Endodermal cell (in vitro differentiated cells): ENCODE data around the gene ZC3HAV1L. TPM values are rescaled to one million over a fixed set of nuclear protein-coding genes. Genes with fewer than 3 reads are reported as not detected.

Source experiments
- DNase-seq: peaks from one replicate; pipeline ENCODE4 v3.0.0-alpha.2; 2017
- H3K27ac ChIP-seq: 2 replicates; pipeline ENCODE4 v1.5.1; 2013; ENCODE audit warnings: mild to moderate bottlenecking, low read depth, low read length, moderate library complexity
- H3K27me3 ChIP-seq: 2 replicates; pipeline ENCODE4 v1.6.1; 2013; ENCODE audit warnings: mild to moderate bottlenecking, low read length, moderate library complexity; ENCODE audit not compliant: insufficient read depth, control insufficient read depth, poor library complexity, severe bottlenecking
- H3K36me3 ChIP-seq: 2 replicates; pipeline ENCODE4 v1.7.0; 2013; ENCODE audit warnings: mild to moderate bottlenecking, low read length, moderate library complexity; ENCODE audit not compliant: control insufficient read depth, insufficient read depth
- H3K4me1 ChIP-seq: one replicate; pipeline ENCODE4 v1.7.0; 2013; ENCODE audit warnings: low read length; ENCODE audit not compliant: control insufficient read depth, insufficient read depth
- H3K4me3 ChIP-seq: 2 replicates; pipeline ENCODE4 v1.5.1; 2013; ENCODE audit warnings: mild to moderate bottlenecking, low read length, moderate library complexity
- H3K9ac ChIP-seq: 2 replicates; pipeline ENCODE4 v1.6.1; 2013; ENCODE audit warnings: mild to moderate bottlenecking, low read length, moderate library complexity; ENCODE audit not compliant: poor library complexity, severe bottlenecking; ENCODE audit errors: extremely low read depth
- H3K9me3 ChIP-seq: 2 replicates; pipeline ENCODE4 v1.6.1; 2013; ENCODE audit warnings: mild to moderate bottlenecking, low read length, moderate library complexity; ENCODE audit not compliant: control insufficient read depth
- H3K27ac Mint-ChIP-seq: 2 replicates; pipeline ENCODE4 v1.8.0; 2020; ENCODE audit warnings: mixed read lengths
- H3K27me3 Mint-ChIP-seq: 2 replicates; pipeline ENCODE4 v1.8.0; 2021; ENCODE audit warnings: mild to moderate bottlenecking, mixed read lengths; ENCODE audit not compliant: insufficient read depth
- H3K36me3 Mint-ChIP-seq: 2 replicates; pipeline ENCODE4 v1.8.0; 2020; ENCODE audit warnings: low read depth, mixed read lengths
- H3K4me1 Mint-ChIP-seq: 2 replicates; pipeline ENCODE4 v1.8.0; 2020; ENCODE audit warnings: mixed read lengths
- H3K4me3 Mint-ChIP-seq: 2 replicates; pipeline ENCODE4 v1.8.0; 2020; ENCODE audit warnings: mild to moderate bottlenecking, moderate library complexity, mixed read lengths
- H3K9me3 Mint-ChIP-seq: 2 replicates; pipeline ENCODE4 v1.8.0; 2020; ENCODE audit warnings: mild to moderate bottlenecking, mixed read lengths
- CTCF ChIP-seq: fragments of 200-600 bp; sonication (generic); conservative IDR thresholded peaks from 2 replicates; pipeline ENCODE4 v1.5.0; 2021; ENCODE audit warnings: antibody characterized with exemption, mild to moderate bottlenecking
- WGBS, 2 experiments: methylation state at CpG; one replicate each; pipeline versions ENCODE4 v1.1.5 to v1.1.7; 2013; ENCODE audit warnings: missing lambda C conversion rate in 2 of 2, mixed read lengths in 1 of 2; ENCODE audit not compliant: insufficient coverage in 1 of 2, insufficient read length in 1 of 2; 5-methylcytosine and 5-hydroxymethylcytosine counted together
- total RNA-seq, 2 donors: library from RNA; stranded (reverse); fragmentation: NEBNext Ultra II Directional in 1 of 2; extraction: Animal tissue kit (Norgen Biotek cat#: 25700) in 1 of 2; gene quantifications; 2 replicates in 1 of 2; 3 replicates in 1 of 2; pipeline ENCODE4 v1.2.1, GENCODE V29; 2021

ZC3HAV1L gene
- total RNA-seq, 2 donors from 2014 or later, result 9.7 to 10.9 TPM

- Histone ChIP-seq H3K4me3 (no peak overlapping the region), H3K36me3 (peaks cover 96% of the 10 kb centered on the region), H3K4me1 (peaks cover 3% of the 10 kb centered on the region), H3K9me3 (no peaks in the 10 kb centered on the region), H3K27ac (no peak overlapping the region), H3K27me3 (no peaks in the 10 kb centered on the region), H3K9ac (no peak overlapping the region)
- no peak overlapping the region for H3K27ac Mint-ChIP-seq
- no peak for TF ChIP-seq CTCF
- H3K9me3 Mint-ChIP-seq, result no peaks in the 10 kb centered on the region
- no peak overlapping the region for H3K4me3 Mint-ChIP-seq
- no peaks in the 10 kb centered on the region for H3K27me3 Mint-ChIP-seq
- H3K4me1 Mint-ChIP-seq, result peaks cover 16% of the 10 kb centered on the region
- no peak for DNase-seq
- 95 to 100% methylated on average over 1 to 8 of the region's 8 CpGs for WGBS, 2 experiments
- H3K36me3 Mint-ChIP-seq, result peaks cover 90% of the 10 kb centered on the region
Observed at GRCh38 chr7:139080905-139081304, 45.1 kb upstream of the ZC3HAV1L start.

GRCh38 chr7:139079861-139080260 is 44.0 kb upstream of the ZC3HAV1L start:
- Histone ChIP-seq H3K27me3 (no peaks in the 10 kb centered on the region), H3K36me3 (peaks cover 93% of the 10 kb centered on the region), H3K27ac (no peak overlapping the region), H3K4me3 (no peak overlapping the region), H3K9me3 (no peaks in the 10 kb centered on the region), H3K4me1 (peaks cover 3% of the 10 kb centered on the region), H3K9ac (no peak overlapping the region)
- Mint-ChIP-seq H3K4me3 (no peak overlapping the region), H3K27me3 (no peaks in the 10 kb centered on the region), H3K9me3 (no peaks in the 10 kb centered on the region), H3K4me1 (peaks cover 17% of the 10 kb centered on the region), H3K36me3 (peaks cover 89% of the 10 kb centered on the region), H3K27ac (peak overlapping the region; percentile 68)
- WGBS, 2 experiments, result 95 to 99% methylated on average over 9 to 15 of the region's 15 CpGs
- TF ChIP-seq CTCF, result no peak
- peak; percentile 29 for DNase-seq

- peak; percentile 17 for DNase-seq
- Histone ChIP-seq H3K9ac (no peak overlapping the region), H3K9me3 (no peaks in the 10 kb centered on the region), H3K27me3 (no peaks in the 10 kb centered on the region), H3K27ac (no peak overlapping the region), H3K4me3 (no peak overlapping the region), H3K36me3 (peaks cover 88% of the 10 kb centered on the region), H3K4me1 (peaks cover 3% of the 10 kb centered on the region)
- Mint-ChIP-seq H3K4me1 (peaks cover 17% of the 10 kb centered on the region), H3K27ac (peak overlapping the region; percentile 35), H3K4me3 (no peak overlapping the region), H3K9me3 (no peaks in the 10 kb centered on the region), H3K36me3 (peaks cover 85% of the 10 kb centered on the region), H3K27me3 (no peaks in the 10 kb centered on the region)
- TF ChIP-seq CTCF, result no peak
- 92 to 100% methylated on average over 1 of the region's 1 CpG for WGBS, 2 experiments
Observed at GRCh38 chr7:139078911-139079310, 43.1 kb upstream of the ZC3HAV1L start.
